ENCODE results near the gene RSPH3. TPM values are rescaled to one million over a fixed set of nuclear protein-coding genes. Genes with fewer than 3 reads are reported as not detected.

The RSPH3 gene
- total RNA-seq, 4 donors from 2014 or later: 16.8 to 22.5 (median 20.2) TPM

DNA sequence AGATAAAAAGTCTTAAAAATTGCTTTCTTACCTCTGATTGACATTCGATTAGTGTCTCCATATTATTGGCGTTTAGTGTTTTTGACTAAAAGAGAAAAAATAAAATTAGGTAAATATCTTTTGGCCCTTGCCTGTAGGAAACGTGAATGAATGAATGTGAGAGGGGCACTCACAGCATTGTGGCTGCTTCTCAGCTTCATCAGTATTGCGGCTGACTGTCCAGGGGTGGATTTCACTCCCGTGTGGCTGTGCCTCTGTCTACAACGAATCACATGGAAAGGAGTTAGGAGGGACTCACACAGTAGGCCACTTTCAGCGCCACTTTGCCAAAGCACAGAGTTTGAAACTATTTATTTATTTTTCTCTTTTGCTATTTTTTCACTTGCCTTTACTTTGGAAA is 43.9 kb upstream of the RSPH3 start:
- Histone ChIP-seq H3K27ac (no peak overlapping the region), H3K9me3 (no peaks in the 10 kb centered on the region), H3K27me3 (no peaks in the 10 kb centered on the region), H3K36me3 (no peaks in the 10 kb centered on the region), H3K4me3 (replicated peaks in 1 of 3) (no peak overlapping the region), H3K4me1 (peaks cover 0 to 3% of the 10 kb centered on the region in 2 donors)
- intact Hi-C loops (cut with DNase I): loop anchor here (5.0 to 10.0 kb wide), 2 partner anchors 58 to 91 kb away; no protein-coding TSS in a partner anchor
- no peak for DNase-seq
- WGBS, 2 donors: 83 to 87% methylated on average over 7 of the region's 7 CpGs
- TF ChIP-seq, protein P1, sequence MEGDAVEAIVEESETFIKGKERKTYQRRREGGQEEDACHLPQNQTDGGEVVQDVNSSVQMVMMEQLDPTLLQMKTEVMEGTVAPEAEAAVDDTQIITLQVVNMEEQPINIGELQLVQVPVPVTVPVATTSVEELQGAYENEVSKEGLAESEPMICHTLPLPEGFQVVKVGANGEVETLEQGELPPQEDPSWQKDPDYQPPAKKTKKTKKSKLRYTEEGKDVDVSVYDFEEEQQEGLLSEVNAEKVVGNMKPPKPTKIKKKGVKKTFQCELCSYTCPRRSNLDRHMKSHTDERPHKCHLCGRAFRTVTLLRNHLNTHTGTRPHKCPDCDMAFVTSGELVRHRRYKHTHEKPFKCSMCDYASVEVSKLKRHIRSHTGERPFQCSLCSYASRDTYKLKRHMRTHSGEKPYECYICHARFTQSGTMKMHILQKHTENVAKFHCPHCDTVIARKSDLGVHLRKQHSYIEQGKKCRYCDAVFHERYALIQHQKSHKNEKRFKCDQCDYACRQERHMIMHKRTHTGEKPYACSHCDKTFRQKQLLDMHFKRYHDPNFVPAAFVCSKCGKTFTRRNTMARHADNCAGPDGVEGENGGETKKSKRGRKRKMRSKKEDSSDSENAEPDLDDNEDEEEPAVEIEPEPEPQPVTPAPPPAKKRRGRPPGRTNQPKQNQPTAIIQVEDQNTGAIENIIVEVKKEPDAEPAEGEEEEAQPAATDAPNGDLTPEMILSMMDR (IDR thresholded peaks at IDR 0.05): no peak
- TF ChIP-seq POLR2A (IDR thresholded peaks at IDR 0.05): no peak

DNA sequence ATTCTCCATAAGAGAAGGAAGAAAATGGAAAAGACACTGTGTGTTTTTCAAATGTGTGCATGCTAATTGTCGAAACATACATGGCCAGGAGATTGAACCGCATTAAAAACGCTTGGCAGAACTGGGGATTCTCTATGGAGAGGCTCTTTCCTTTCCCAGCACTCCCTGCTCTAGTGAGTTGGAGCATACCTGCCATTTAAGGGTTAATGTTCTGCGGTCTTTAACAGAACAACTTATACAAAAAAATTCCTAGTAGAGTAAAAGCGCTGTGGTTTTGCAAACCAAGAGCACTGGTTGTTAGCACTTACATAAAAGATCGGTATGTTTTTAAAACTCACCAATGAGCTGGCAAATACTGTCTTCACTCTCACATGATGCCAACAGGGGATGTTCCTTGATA is 43.2 kb upstream of the RSPH3 start:
- Histone ChIP-seq H3K27me3 (no peaks in the 10 kb centered on the region), H3K27ac (no peak overlapping the region), H3K4me1 (peaks cover 0 to 3% of the 10 kb centered on the region in 2 donors), H3K36me3 (no peaks in the 10 kb centered on the region), H3K4me3 (replicated peaks in 1 of 3) (no peak overlapping the region), H3K9me3 (no peaks in the 10 kb centered on the region)
- TF ChIP-seq, protein P1 (IDR thresholded peaks at IDR 0.05): no peak
- TF ChIP-seq POLR2A (IDR thresholded peaks at IDR 0.05): no peak
- intact Hi-C loops (cut with DNase I): loop anchor here (5.0 to 10.0 kb wide), 2 partner anchors 59 to 92 kb away; no protein-coding TSS in a partner anchor
- WGBS, 2 donors: 76 to 77% methylated on average over 6 of the region's 6 CpGs
- DNase-seq: no peak

DNA sequence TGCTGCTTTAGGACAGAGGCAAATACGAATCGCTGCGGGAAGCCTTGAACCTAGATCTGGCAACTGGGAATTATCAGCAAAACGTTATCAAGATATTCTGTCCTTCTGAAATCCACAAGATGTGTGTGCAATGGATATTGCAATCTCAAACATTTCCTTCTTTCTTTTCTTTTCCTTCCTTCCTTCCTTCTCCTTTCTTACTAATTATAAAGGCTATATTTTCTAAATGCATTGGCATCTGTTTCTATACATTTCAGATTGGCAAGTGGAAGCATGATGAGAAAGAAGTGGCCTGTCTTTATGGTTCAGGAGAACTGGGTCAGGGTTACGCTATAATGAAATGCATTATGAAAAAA is 42.8 kb upstream of the RSPH3 start:
- H3K27ac ChIP-seq: no peak overlapping the region
- WGBS, 2 donors: 18 to 22% methylated on average over 5 of the region's 5 CpGs
- no peak for DNase-seq
- intact Hi-C loops (cut with DNase I): loop anchor here (5.0 to 10.0 kb wide), 2 partner anchors 59 to 92 kb away; no protein-coding TSS in a partner anchor
- H3K27me3 ChIP-seq: no peaks in the 10 kb centered on the region
- peaks cover 0 to 3% of the 10 kb centered on the region in 2 donors for H3K4me1 ChIP-seq
- H3K4me3 ChIP-seq (replicated peaks in 1 of 3): no peak overlapping the region
- H3K36me3 ChIP-seq: no peaks in the 10 kb centered on the region
- TF ChIP-seq, protein P1 (IDR thresholded peaks at IDR 0.05): no peak
- TF ChIP-seq POLR2A (IDR thresholded peaks at IDR 0.05): no peak
- H3K9me3 ChIP-seq: no peaks in the 10 kb centered on the region

DNA sequence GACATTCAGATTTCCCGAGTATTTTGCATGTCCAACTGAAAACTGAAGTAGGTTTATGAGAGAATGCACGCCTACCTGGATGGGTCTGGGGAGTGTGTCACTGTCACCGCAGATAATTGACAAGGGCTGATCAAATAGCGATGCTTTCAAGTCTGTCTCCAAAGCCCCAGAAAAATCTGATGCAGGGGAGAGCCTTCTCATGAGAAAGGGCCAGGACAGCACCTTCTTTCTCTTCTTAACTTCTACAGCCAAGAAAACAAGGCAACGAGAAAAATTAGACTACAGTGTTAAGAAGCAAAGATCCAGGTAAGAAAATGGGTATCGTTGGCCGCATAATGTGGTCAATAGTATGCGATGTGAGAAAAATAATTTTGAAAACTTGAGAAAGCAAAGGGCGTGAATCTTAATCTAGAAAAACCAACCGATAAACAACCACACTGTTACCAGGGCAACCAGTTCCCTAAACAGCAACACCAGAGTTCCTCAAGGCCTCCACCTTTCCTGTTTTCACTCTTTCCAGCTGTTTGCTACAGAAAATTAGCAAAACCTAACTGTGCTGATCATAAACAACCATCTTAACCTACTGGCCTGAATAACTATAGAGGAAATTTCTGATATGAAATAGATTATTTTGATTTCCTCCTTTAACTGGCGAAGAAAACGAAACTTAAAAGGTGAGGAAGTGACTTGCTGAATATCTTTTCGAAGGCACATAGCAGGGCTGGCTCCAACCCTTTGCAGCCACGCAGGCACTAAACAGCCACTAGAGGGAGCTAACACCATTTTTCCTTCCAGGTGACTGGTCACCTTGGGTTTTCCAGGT is 42.2 kb upstream of the RSPH3 start:
- Histone ChIP-seq H3K27ac (no peak overlapping the region), H3K36me3 (no peaks in the 10 kb centered on the region), H3K4me3 (replicated peaks in 1 of 3) (no peak overlapping the region), H3K27me3 (no peaks in the 10 kb centered on the region), H3K4me1 (peaks cover 0 to 3% of the 10 kb centered on the region in 2 donors), H3K9me3 (no peaks in the 10 kb centered on the region)
- no peak for TF ChIP-seq POLR2A (IDR thresholded peaks at IDR 0.05)
- TF ChIP-seq, protein P1 (IDR thresholded peaks at IDR 0.05): peak; percentile 69 to 93 (median 88)
- DNase-seq: peak; percentile 66 to 75
- 53 to 60% methylated on average over 14 of the region's 14 CpGs for WGBS, 2 donors
- intact Hi-C loops (cut with DNase I): loop anchor here (5.0 to 10.0 kb wide), 2 partner anchors 60 to 93 kb away; no protein-coding TSS in a partner anchor

DNA sequence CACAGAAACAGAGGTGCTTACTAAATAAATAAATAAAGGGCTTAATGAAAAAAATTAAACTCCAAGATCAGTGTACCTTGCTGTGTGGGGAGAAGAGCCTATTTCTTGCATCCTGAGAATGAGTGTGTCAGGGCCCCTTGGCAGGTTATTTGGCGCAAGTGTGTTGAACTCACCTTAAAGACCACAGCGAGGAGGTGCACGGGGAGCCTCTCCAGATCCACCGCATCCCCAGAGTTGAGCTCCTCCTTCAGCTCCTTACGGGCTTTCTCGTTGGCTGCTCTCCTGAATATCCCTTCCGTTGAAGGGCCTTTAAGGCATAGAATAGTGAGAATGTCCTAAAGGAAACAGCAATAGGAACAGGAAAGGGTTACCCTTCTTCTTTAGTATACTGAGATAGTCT is 41.2 kb upstream of the RSPH3 start:
- H3K27ac ChIP-seq: no peak overlapping the region
- no peak for TF ChIP-seq POLR2A (IDR thresholded peaks at IDR 0.05)
- TF ChIP-seq, protein P1 (IDR thresholded peaks at IDR 0.05): no peak
- DNase-seq: no peak
- no peaks in the 10 kb centered on the region for H3K9me3 ChIP-seq
- H3K4me1 ChIP-seq: peaks cover 0 to 3% of the 10 kb centered on the region in 2 donors
- H3K36me3 ChIP-seq: no peaks in the 10 kb centered on the region
- H3K4me3 ChIP-seq (replicated peaks in 1 of 3): no peak overlapping the region
- H3K27me3 ChIP-seq: no peaks in the 10 kb centered on the region
- WGBS, 2 donors: 87 to 91% methylated on average over 7 of the region's 7 CpGs
- intact Hi-C loops (cut with DNase I): loop anchor here (5.0 to 10.0 kb wide), 2 partner anchors 61 to 94 kb away; no protein-coding TSS in a partner anchor
